GM12801 (cell line): ENCODE results near the gene NLRC4.

Experiments used
- CTCF ChIP-seq: IDR thresholded peaks from one replicate; pipeline ENCODE4 v1.5.1; 2011; ENCODE audit warnings: control low read depth; ENCODE audit not compliant: insufficient read length; ENCODE audit errors: extremely low read depth

The NLRC4 gene

GRCh38 chr2:32210767-32211408 is 53.8 kb downstream of the NLRC4 start:
- TF ChIP-seq CTCF: no peak

GRCh38 chr2:32200814-32201213 is 63.9 kb downstream of the NLRC4 start:
- TF ChIP-seq CTCF: no peak

- TF ChIP-seq CTCF: no peak
These were observed 72.3 kb downstream of the NLRC4 start for GRCh38 chr2:32192418-32192817.

GRCh38 chr2:32189011-32189410 is 75.7 kb downstream of the NLRC4 start:
- TF ChIP-seq CTCF: no peak

- TF ChIP-seq CTCF: no peak
These were observed 82.0 kb downstream of the NLRC4 start for GRCh38 chr2:32182667-32183066.
